HG02642 (cell line): ENCODE data around the gene EEIG1.

Experiments used
- ATAC-seq: cut with Tn5 transposase; IDR thresholded peaks from one replicate; pipeline ENCODE4 v1.9.1; 2021; ENCODE audit warnings: mild to moderate bottlenecking; ENCODE audit not compliant: unreplicated experiment, poor library complexity

The EEIG1 gene

DNA sequence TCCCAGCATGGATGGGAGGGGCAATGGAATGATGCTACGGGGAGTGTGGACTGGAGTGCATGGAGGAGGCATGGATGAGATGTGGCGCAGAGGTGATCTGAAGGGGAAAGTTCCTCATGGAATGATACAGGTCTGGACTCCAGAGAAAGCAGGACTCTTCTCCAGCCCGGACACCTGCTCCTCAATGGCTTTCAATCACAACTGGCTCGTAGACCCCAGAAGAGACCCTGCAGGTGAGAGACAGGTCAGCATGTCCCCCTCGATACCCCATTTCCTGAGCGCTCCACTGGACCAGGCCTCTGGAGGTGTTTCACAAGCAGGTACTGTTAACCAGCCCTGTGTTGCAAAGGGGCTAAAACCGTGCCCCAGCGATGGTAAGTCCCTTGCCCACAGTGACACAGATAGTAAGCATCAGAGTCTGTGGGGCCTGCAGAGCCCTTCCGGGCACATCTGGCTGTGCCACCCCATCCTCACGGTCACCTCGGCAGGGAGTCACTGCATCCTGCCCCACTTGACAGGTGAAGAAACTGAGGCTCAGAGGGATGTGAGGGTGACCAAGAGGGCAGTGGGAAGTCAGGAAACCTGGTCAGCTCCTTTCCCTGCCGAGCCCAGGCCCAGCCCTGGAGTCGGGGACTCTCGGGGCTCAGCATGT lies 37.7 kb downstream of the EEIG1 start:
- ATAC-seq = peak; percentile 8

DNA sequence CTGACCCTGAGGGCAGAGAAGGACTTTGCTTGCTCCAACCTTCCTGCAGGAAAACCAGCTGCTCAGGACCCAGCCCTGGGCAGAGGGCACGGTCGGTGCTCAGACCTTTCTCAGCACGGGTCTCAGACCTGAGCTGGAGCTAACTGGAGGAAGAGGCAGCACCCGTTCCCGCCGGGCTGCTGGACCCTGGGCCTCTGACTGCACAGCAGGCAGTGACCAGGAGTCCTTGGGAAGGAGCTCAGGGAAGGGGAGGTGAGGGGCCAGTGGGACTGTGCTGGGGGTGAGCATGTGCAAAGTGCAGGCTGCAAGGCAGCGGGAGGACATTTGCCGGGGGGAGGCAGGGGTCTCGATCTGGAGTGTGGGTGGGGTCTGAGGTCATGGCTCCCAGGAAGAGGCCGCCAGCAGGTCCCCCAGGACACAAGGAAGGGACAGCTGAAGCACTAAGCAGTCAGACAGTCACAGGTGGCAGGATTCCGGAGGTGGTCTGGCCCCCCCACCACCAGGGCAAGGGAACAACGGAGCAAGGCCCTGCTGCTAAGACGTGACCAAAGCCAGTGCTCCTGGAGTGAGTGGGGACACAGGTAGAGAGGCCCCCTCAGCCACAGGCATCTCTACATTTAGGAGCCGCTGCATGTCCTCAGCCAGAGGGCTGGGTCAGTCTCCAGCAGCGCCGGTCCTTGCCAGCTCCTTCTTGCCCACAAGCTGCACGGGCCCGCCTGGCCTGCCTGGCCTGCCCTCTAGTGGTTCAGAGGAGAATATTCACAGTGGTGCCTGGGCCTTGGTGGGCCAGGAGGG lies 38.4 kb downstream of the EEIG1 start:
- no peak for ATAC-seq

GRCh38 chr9:127941961-127942215 lies 38.9 kb downstream of the EEIG1 start:
- ATAC-seq = no peak

DNA sequence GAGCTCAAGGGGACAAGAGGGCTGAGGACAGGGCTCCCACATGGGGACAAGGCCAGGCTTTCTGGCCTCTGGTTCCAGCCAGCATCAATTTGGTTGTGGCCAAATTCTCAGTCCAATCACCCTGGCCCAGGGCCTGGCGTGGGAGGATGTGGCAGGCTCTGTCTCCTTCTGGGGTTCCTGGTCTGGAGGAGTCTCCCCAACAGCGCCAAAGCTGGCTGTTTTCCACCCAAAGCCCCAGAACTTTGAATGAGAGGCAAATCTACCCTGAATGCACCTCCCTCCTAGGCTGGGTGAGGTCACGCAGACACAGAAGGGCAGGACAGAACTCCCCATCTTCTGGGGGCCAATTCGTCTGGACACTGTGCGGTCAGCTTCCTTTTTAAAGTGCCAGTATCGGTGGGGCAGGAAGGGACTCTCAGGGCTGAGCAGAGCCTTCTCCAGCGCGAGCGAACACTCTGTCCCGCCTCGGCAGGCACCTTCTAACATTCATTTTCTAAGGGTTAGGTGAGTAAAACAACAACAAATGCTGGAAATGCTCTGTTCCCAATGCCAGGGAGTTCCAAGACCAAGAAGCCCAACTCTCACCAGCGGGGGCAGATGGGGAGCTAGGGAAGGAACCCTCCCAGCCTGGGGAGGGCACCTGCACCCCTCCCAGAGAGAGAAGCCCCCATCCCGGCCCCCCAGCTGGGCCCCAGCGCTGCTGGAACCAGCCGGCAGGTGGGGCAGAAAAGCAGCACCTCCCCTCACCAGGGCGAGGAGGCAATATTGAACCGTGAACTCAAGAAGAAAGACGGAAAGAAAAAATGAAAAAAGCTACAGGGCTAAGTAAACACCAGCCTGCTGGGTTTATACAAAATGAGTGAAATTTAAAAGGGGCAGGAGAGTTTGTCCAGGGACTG lies 39.5 kb downstream of the EEIG1 start:
- no peak for ATAC-seq

DNA sequence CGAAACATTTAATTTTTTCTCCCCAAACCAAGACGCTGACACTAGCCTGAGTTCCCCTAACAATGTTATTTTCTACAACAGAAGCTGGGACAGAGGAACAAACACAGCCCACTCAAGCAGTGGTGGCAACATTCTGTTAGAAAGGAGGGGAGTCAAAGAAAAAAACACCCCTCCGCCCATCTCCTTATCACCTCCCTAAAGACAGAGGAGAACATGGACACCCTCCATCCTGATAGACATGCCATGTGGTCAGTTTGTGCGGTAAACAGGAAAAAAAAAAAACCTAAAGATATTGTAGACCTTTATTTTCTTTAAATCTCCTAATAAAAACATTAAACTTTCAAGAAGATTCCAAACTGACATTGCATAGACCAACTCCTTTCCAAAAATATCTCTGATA lies 40.2 kb downstream of the EEIG1 start:
- ATAC-seq = no peak

GRCh38 chr9:127938298-127938690 lies 42.5 kb downstream of the EEIG1 start:
- ATAC-seq = no peak

DNA sequence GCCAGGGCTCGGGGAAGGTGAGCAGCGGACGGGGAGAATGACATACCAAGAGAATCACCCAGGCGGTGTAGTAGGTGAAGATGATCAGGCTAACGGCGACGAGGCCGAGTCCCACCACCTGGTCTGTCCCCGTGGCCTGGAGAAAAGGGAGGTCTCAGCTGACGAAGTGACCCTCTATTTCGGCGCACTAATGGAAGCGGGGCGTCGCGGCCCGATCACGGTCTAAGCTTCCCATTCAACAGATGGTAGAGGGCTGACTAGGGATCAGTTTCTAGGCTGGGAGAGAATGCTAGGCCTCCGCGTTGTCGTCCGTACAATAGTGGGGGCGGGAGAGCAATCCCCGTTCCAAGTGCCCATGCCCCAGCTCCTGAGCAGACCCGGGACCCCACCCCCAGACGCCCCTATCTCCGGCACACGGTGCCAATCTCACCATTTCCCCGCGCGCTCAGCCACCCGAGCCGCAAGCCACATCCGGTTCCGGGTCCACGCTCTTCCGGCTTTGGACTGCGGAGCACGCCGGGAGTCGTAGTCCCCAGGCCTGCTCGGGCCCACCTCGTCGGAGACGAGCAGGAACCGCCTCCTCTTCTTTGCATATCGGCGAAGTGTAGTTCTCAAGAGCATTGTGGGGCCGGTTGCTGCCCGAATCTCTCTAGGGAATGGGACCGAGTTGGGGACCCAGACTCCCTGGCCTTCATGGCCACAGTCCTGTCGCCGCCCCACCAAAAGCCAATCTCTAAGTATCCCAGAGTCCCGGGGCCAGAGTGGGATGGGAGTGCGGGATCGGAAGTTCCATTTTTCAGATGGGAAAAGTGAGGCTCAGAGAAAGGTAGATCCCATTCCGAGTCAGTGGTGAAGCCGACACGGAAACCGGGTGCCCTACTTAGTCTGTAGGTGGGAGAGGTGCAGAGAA lies 43.1 kb downstream of the EEIG1 start, which contains the start of gene DPM2:
TSS of gene DPM2 (minus strand) at position 467 of the 910 bp plus-strand sequence. CDS start at position 433, 34 bp downstream.
- peak; percentile 88 for ATAC-seq

DNA sequence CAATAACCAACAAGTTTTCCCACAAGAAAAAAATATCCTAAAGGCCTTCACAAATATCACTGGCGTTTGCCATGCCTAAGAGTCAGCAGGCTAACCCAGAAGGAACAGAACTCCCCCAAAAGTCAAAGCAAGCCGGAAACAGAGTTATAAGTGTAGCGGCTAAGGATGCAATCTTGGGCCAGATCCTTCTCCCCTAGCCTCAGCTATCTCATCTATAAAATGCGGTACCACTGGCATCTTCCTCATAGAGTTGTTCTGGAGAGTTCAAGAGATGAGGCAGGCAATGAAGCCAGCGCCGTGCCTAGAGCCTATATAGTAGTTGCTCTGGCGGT lies 43.8 kb downstream of the EEIG1 start:
- no peak for ATAC-seq

GRCh38 chr9:127936347-127936852 lies 44.4 kb downstream of the EEIG1 start:
- ATAC-seq = no peak

DNA sequence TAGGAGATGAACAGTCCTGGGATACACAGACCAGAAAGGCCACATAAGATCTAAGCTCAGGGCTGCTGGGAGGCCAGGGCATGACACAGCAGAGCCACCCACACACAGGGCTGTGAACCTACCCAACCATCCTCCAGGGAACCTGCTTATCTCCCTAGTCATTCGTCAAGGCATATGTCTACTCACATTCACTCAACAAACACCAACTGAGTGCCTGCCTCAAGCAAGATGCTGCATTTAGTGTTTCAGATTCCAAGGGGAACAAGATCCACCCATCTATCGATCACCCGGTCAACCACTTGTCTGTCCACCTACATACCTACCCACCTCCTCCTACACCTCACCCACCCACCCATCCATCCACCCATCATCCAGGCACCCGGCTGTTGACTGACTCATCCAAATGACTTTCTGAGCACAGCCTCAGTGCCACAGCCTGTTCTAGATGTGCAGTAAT lies 45.0 kb downstream of the EEIG1 start:
- no peak for ATAC-seq

- ATAC-seq = no peak
Measured at GRCh38 chr9:127934986-127935385, 45.8 kb downstream of the EEIG1 start.

- ATAC-seq = no peak
Measured at GRCh38 chr9:127934248-127934647, 46.5 kb downstream of the EEIG1 start.

DNA sequence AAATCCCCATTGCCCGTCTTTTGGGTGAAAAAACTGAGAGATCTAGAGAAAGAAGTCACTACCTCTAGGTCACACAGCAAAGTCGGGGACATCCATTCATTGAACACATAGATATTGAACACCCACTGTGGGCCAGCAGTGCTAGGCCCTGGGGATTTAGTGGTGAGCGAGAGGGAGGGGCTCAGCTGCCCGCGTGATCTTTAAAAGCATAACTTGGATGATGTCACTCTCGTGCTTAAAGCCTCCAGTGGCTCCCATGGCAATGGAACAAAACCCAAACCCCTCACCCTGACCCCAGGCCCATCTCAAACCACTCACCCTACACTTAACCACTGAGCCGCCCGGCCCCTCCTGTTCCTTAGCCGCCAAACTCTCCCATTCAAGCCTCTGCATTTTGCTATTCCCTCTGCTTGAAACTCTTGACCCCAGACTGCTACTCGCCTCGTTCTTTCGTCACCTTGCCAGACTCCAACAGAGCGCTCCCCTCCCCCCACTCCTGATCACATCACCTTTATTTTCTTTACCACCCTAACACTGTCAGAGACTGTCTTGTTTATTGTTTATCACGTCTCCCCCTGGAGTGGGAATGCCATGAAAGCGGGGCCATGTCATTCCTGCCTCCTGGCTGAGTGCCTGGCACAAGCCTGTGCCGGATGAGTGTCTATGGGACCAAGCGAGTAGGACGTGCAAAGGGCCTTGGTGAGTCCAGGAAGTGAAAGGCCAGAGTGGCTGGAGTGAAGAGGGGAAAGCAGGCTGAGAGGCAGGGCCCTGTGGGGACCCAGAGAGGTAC lies 49.5 kb downstream of the EEIG1 start:
- ATAC-seq = no peak
